HEK293 (cell line): ENCODE data around the gene PANK2.

Experiments
- YY2 ChIP-seq: fragments of 450-650 bp; formaldehyde crosslinking; IDR thresholded peaks from 2 replicates; pipeline ENCODE4 v1.5.1; 2016; ENCODE audit warnings: missing biosample characterization, missing genetic modification characterization
- ZNF184 ChIP-seq: fragments of 450-650 bp; IDR thresholded peaks from 2 replicates; pipeline ENCODE4 v1.5.1; 2018; ENCODE audit warnings: missing biosample characterization, mild to moderate bottlenecking, missing genetic modification characterization
- ZNF24 ChIP-seq: fragments of 450-650 bp; formaldehyde crosslinking; IDR thresholded peaks from 2 replicates; pipeline ENCODE4 v1.5.1; 2016; ENCODE audit warnings: missing biosample characterization, missing genetic modification characterization
- ZNF324 ChIP-seq: fragments of 450-650 bp; formaldehyde crosslinking; IDR thresholded peaks from 2 replicates; pipeline ENCODE4 v1.5.1; 2016; ENCODE audit warnings: missing biosample characterization, missing genetic modification characterization
- ZNF654 ChIP-seq: fragments of 450-650 bp; formaldehyde crosslinking; IDR thresholded peaks from 2 replicates; pipeline ENCODE4 v1.5.1; 2016; ENCODE audit warnings: low read depth, missing biosample characterization, missing genetic modification characterization
- ZNF692 ChIP-seq: fragments of 450-650 bp; formaldehyde crosslinking; IDR thresholded peaks from 2 replicates; pipeline ENCODE4 v1.5.1; 2016; ENCODE audit warnings: missing biosample characterization, missing genetic modification characterization
- TF ChIP-seq, protein P1 (sequence below): fragments of 450-650 bp; formaldehyde crosslinking; IDR thresholded peaks from 2 replicates; pipeline ENCODE4 v1.5.1; 2016; ENCODE audit warnings: missing biosample characterization, missing genetic modification characterization
- TF ChIP-seq, protein P2 (sequence below): IDR thresholded peaks from 2 replicates; pipeline ENCODE4 v1.6.1; 2011; ENCODE audit warnings: mild to moderate bottlenecking, low read depth, low read length, borderline replicate concordance
- TF ChIP-seq, protein P3 (sequence below): fragments of 450-650 bp; formaldehyde crosslinking; optimal IDR thresholded peaks from 2 replicates; pipeline ENCODE3; 2016; ENCODE audit warnings: missing biosample characterization, mild to moderate bottlenecking, missing genetic modification characterization
- TF ChIP-seq, protein P4 (sequence below): fragments of 450-650 bp; formaldehyde crosslinking; IDR thresholded peaks from 2 replicates; pipeline ENCODE4 v1.5.1; 2016; ENCODE audit warnings: missing biosample characterization, missing genetic modification characterization, low read depth

DNA sequence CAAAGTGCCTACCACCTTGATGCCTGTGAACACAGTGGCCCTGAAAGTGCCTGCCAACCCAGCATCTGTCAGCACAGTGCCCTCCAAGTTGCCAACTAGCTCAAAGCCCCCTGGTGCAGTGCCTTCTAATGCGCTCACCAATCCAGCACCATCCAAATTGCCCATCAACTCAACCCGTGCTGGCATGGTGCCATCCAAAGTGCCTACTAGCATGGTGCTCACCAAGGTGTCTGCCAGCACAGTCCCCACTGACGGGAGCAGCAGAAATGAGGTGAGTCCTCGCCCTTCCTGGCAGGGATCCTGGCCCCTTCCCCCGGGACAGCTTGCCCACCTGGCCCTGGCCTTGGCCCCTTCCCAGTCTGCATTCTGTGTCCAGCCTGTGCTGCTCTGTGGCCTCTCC, 24.7 kb upstream of the PANK2 start:
- no peak for TF ChIP-seq YY2 (tag by site-specific recombination)
- TF ChIP-seq, protein P1, sequence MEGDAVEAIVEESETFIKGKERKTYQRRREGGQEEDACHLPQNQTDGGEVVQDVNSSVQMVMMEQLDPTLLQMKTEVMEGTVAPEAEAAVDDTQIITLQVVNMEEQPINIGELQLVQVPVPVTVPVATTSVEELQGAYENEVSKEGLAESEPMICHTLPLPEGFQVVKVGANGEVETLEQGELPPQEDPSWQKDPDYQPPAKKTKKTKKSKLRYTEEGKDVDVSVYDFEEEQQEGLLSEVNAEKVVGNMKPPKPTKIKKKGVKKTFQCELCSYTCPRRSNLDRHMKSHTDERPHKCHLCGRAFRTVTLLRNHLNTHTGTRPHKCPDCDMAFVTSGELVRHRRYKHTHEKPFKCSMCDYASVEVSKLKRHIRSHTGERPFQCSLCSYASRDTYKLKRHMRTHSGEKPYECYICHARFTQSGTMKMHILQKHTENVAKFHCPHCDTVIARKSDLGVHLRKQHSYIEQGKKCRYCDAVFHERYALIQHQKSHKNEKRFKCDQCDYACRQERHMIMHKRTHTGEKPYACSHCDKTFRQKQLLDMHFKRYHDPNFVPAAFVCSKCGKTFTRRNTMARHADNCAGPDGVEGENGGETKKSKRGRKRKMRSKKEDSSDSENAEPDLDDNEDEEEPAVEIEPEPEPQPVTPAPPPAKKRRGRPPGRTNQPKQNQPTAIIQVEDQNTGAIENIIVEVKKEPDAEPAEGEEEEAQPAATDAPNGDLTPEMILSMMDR (tag by site-specific recombination) = no peak
- TF ChIP-seq, protein P2, sequence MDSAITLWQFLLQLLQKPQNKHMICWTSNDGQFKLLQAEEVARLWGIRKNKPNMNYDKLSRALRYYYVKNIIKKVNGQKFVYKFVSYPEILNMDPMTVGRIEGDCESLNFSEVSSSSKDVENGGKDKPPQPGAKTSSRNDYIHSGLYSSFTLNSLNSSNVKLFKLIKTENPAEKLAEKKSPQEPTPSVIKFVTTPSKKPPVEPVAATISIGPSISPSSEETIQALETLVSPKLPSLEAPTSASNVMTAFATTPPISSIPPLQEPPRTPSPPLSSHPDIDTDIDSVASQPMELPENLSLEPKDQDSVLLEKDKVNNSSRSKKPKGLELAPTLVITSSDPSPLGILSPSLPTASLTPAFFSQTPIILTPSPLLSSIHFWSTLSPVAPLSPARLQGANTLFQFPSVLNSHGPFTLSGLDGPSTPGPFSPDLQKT = no peak
- TF ChIP-seq, protein P3, sequence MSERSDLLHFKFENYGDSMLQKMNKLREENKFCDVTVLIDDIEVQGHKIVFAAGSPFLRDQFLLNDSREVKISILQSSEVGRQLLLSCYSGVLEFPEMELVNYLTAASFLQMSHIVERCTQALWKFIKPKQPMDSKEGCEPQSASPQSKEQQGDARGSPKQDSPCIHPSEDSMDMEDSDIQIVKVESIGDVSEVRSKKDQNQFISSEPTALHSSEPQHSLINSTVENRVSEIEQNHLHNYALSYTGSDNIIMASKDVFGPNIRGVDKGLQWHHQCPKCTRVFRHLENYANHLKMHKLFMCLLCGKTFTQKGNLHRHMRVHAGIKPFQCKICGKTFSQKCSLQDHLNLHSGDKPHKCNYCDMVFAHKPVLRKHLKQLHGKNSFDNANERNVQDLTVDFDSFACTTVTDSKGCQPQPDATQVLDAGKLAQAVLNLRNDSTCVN (tag by site-specific recombination) = no peak
- no peak for TF ChIP-seq ZNF184 (tag by site-specific recombination)
- no peak for TF ChIP-seq ZNF24 (tag by site-specific recombination)
- no peak for TF ChIP-seq ZNF692 (tag by site-specific recombination)
- TF ChIP-seq, protein P4, sequence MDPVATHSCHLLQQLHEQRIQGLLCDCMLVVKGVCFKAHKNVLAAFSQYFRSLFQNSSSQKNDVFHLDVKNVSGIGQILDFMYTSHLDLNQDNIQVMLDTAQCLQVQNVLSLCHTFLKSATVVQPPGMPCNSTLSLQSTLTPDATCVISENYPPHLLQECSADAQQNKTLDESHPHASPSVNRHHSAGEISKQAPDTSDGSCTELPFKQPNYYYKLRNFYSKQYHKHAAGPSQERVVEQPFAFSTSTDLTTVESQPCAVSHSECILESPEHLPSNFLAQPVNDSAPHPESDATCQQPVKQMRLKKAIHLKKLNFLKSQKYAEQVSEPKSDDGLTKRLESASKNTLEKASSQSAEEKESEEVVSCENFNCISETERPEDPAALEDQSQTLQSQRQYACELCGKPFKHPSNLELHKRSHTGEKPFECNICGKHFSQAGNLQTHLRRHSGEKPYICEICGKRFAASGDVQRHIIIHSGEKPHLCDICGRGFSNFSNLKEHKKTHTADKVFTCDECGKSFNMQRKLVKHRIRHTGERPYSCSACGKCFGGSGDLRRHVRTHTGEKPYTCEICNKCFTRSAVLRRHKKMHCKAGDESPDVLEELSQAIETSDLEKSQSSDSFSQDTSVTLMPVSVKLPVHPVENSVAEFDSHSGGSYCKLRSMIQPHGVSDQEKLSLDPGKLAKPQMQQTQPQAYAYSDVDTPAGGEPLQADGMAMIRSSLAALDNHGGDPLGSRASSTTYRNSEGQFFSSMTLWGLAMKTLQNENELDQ = no peak
- no peak for TF ChIP-seq ZNF324 (tag by site-specific recombination)
- TF ChIP-seq ZNF654 (tag by site-specific recombination) = no peak
